ENCODE results near the gene TST.

GRCh38 chr22:36977947-36978660 lies 41.1 kb downstream of the TST start:
- no peak for TF ChIP-seq POLR2AphosphoS5 (IDR thresholded peaks at IDR 0.05; ENCODE audit: low read depth, low read length)
- no peak for TF ChIP-seq POLR2A (IDR thresholded peaks at IDR 0.05; ENCODE audit: low read depth, low read length)

Measured in GM12892 (cell line).